GM19468 (cell line): Measurements from ENCODE around the gene PLPP4.

Experiments
- ATAC-seq: cut with Tn5 transposase; IDR thresholded peaks from one replicate; pipeline ENCODE4 v1.9.1; 2021; ENCODE audit warnings: mild to moderate bottlenecking, moderate library complexity, moderate number of reproducible peaks; ENCODE audit not compliant: unreplicated experiment; ENCODE audit errors: extremely low read depth

Gene PLPP4

DNA sequence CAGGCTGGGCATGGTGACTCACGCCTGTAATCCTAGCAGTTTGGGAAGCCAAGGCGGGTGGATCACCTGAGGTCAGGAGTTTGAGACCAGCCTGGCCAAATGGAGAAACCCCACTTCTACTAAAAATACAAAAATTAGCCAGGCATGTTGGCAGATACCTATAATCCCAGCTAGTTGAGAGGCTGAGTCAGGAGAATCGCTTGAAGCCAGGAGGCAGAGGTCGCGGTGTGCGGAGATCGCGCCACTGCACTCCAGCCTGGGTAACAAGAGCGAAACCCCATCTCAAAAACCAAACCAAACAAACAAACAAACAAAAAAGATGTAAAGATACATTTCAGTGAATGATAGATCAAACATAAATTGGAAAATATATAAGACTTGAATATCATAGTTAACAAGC, 105.9 kb downstream of the PLPP4 start:
- no peak for ATAC-seq

DNA sequence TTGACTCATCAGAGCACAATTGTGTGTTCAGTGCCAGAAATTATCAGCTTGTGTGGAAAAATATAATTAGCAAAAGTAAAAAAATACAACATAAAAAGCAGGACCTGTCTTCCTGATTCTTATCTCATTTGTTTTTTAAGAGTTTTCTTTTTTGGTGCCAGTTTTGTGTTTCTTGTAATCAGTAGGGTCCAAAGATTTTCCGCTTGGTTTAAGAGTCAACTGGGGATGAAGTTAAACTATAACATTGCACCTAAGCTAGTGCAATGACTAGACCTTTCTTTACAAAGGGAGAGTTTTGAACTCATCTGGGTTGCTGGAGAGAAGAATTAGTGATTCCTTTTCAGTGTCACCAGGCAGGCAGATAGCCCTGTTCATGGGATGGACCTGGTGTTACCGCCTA, 113.4 kb downstream of the PLPP4 start:
- ATAC-seq: no peak

DNA sequence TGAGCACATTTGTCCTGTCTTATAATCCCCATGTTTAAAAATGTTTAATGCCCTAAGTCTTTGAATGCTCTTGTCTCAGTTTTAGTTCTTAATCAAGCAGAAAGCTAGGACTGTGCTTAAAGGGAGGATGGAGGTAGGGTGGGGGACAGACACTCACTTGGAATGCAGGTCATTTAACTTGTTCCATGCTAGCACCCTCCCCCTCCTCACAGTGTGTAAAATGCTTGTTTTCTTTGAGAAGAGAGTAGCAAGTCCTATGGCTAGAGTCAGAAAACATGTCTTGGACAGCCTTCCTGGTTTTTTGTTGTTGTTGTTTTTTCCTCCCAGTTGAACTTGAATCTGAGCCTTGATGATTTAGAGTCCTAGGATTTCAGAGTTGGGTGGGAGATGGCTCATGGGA, 114.2 kb downstream of the PLPP4 start:
- no peak for ATAC-seq

DNA sequence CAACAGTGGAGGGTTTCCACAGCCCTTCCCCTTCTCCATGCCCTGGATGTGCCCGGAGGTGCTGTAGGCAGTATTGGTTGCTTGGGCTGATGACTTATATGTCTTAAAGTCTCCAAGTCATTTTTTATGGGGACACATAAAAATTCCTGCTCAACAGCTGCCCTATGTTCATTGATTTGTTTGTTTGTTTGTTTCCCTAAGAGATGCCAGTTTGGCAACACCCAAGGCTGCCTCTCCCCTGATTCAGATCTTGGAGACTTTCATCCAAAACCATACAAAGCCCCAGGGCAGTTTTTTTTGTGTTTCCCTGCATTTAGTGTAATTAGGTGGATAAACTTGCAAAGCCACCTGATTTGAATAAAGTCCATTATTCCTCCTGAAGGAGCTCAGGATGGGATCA, 115.3 kb downstream of the PLPP4 start:
- no peak for ATAC-seq

DNA sequence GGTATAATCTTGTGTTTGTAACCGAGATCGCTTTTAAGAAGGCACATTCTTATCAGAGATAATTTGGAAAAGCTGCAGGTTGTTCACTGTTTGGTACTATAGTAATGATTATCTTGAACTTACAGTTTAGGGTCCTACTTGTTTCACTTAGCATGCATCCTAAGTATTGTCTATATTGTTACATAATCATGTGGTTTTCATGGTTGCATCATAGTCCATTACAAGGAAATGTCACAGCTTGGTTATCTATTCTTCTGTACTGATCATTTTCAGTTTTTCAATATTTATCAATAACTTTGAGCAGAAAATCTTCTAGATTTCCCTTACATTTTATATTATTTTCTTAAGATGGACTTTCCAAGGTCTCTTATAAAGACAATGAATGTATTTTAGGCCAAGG, 116.3 kb downstream of the PLPP4 start:
- no peak for ATAC-seq

DNA sequence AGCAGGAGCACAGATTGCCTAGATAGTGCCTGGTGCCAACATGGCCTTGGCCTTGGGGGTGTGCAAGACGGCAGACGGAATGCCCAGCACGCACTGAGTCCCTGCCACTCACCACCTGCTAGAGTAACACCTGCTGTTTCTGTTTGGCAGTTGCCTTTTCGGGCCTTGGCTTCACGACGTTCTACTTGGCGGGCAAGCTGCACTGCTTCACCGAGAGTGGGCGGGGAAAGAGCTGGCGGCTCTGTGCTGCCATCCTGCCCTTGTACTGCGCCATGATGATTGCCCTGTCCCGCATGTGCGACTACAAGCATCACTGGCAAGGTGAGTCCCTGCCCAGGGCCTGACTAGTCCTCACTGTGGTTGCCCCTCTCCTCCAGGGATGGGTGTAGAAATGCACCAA, 118.0 kb downstream of the PLPP4 start:
- no peak for ATAC-seq

DNA sequence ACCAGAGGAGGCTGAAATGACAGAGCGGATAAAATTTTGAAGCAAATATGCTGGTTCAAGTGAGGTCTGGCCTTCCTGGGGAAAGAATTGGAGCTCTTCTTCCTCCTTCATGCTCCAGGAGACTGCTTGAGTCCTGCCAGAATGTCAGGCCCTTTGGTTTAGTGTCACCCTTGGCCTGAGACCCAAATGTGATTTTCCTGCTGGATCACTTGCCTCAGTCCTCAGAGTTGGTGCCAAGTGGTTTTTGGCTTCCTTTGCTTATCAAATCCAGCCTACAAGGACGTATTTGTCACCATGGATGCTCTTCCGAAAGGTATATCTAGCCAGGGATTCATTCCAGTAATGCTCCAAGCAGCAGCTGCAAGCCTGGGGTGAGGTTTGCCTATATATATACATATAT, 118.4 kb downstream of the PLPP4 start:
- no peak for ATAC-seq

DNA sequence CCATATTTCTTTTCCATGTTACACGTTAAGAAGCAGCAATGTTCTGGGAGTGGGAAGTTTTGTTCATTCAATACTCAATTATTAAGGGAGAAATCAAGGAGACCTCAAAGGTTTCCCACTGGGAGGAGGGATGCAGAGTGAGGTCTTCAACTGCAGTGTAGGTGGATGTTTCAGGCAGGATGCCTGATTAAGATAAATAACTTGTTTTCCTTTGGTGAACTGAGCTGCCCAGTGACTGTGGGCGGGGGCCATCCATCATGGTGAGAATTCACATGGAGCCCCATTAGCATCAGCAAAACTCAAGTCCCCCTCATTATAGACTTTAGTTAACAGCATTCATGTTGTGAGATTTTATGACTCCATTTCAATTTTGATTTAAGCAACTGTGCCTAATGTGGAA, 121.1 kb downstream of the PLPP4 start:
- ATAC-seq: no peak

DNA sequence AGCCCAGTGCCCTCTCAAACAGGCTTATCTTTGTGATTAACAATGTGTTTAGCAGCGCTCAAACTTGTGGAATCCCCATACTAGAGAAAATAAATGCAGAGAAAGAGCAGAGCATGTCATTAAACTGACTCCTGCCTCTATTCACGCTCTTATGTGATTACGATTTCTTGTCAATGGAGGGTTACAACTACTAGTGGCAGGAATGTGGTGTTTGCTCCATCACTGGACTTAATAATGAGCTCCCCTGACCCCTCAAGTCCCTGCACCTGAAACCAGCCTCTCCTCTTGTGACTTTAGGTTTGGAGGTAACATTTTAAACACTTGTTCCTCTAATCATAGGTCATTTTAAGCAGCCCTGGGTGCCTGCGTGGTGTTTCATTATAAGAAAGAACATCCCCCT, 121.9 kb downstream of the PLPP4 start:
- no peak for ATAC-seq

DNA sequence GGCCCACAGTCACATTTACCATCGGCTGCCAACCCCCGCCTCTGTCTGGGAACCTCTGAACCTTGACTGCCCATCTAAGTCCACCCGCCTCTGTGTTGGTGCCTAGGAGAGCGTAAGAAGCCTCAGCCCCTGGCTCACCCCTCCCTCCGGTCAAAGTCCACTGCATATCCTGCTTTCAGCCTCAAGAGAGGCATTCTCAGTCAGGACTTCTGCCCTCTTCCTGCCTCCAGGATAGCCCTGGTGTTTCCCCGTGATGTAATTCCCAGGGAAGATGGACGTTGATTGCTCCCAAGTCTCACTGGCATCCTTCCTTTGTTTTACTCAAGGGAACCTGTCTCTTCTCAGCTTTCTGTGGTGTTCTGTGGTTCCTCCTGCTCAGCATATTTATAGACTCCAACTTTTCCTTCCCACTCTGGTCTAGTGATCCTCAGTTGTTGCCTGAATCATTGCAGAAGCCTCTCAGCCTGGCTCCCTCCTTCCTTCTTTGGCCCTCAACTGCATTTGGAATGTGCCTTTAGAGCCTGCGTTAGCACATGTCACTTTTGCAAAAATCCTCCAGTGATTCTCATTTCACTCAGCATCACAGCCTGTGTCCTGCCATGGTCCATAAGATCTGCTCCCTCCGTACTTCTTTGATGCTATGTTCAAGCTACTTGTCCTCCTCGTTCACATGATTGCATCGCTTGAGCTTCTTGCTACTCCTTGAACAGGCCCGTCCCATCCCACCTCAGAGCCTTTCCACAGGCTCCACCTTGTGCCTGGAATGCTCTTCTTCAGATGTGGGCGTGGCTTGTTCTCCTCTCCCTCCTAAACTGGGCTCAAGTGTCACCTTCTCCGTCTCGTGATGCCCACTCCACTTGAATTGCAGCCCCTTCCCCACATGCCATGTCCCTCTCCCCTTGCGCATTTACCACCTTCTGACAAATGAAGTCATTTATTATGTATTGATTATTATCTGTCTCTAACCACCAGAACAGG, 124.2 kb downstream of the PLPP4 start:
- no peak for ATAC-seq

DNA sequence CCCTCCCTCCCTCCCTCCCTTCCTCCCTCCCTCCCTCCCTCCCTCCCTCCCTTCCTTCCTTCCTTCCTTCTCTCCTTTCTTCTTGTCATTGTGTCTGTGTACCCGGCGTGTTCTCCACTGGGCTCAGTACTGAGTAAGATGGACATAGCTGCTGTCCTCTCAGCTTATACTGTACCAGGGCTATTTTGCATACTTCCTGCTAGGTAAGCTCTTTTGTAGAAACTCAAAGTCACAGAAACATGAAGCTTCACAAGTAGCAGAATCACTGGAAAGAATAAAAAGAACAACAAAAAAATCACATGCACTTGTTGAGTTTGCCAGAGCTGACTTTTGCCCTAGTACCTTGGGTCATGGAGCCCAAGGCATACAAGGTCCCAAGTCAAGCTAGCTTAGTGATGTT, 125.7 kb downstream of the PLPP4 start:
- ATAC-seq: no peak

DNA sequence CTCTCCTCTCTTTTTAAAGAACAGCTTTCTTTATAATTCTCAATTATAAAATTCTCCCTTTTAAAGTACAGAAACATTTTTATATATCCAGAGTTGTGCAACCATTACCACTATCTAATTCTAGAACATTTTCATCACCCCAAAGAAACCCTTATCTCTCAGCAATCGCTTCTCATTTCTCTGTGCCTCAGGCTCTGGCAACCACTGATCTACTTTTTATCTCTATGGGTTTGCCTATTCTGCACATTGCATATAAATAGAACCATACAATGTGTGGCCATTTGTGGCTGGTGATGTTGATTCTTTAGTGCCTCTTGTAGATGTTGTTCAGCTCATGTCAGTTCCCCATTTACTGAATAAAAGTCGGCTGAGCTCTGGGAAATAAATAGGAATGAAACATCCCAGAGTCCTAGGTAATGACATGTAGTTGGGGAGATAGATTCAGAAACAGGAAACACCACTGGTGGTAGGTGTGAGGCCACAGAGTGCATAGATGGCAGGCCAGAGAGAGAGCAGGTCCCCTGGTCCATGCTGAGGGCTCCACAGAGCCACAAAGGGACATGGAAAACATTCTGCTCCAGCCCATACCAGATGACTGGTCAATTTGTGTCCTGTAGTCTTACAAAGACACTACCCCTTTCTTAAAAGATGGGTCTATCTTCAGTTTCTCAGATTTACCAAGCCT, 126.5 kb downstream of the PLPP4 start:
- ATAC-seq: no peak

DNA sequence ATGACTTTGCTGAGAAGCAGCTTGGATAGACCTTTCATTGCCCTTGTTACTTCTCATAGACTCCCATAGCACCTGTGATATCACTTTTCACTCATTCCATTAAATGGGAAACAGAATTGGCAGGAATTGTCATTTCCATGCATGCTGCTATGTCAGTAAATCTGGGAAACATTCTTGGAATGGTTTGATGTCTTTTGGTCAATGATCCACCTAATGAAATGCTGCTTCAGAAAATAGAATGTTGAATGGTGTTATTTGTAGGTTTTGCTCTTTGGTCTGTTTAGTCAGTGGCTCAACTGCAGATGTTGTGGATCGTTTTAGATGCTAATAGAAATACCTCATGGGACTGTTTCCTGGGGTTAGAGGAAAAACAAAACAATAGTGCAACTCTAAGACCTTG, 127.8 kb downstream of the PLPP4 start:
- ATAC-seq: no peak

DNA sequence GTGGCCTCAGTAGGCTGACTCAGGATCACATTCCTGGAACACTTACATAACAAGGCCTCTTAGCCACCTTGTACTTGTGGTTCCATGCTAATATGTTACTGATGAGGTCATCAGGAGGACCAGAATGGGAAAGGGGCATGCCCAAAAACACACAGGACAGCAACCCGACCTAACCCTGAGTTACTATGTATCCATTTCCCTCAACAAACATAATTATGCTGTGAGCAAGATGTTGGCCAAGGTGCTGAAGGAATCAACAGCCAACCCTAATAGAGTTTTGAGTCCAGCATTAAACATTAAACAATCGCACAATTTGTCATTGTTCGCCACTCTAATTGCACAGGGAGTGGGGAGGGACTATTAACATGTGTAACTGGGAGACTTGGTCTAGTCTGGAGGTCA, 129.4 kb downstream of the PLPP4 start:
- ATAC-seq: no peak

DNA sequence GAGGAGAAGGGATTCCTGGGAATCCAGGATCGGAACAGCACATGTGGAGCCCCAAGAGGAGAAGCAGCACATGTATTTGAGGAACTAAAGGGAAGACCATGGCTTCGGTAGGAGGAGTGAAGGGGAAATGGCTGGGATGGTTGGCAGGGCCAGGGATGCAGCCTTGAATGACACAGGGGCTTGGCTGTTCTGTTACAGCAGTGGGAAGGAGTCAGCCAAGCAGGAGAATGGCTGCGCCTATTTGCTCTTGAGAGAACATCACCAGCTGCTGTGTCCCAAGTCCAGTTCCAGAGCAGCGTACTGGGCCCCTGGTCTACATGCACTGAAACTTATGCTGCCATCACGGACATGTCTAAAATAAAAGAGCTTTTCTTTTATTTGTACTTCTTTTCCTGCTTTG, 130.0 kb downstream of the PLPP4 start:
- ATAC-seq: no peak

DNA sequence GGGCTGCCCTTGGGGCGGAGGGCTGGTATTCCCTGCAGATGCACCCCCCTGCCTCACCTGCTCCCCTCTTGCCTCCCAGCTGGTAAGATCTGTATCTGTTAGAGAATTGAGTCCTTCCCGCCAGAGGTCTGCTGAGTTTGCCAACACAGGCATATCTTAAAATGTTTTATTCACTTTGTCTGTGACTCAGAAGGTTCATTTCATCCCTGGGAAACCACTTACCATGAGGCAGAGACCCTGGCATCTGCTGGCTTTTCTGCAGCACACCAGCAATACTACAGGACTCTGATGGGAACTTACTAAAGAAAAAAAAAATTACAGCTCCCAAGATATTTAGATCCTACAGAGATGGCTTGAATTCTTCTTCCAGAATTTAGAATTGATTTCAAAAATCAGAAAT, 131.3 kb downstream of the PLPP4 start:
- ATAC-seq: no peak

DNA sequence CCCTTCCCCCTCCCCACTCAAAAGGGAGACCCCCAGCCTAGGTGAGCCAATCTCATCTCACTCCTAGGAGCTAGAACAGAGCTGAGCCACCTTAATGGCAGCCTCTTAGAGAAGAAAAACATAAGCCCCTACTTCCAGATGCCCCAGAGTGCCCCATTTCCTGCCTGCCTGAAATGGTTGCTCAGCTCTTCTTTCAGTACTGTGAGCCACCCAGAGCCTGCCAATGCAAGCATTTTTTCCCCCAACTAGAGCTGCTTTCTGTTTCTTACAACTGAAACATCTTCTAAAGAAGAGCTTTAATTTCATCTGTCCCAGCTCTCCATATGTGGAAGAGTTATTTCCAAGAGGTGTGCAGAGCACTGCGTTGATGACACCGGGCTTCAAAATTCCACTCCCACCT, 136.7 kb downstream of the PLPP4 start:
- ATAC-seq: no peak

DNA sequence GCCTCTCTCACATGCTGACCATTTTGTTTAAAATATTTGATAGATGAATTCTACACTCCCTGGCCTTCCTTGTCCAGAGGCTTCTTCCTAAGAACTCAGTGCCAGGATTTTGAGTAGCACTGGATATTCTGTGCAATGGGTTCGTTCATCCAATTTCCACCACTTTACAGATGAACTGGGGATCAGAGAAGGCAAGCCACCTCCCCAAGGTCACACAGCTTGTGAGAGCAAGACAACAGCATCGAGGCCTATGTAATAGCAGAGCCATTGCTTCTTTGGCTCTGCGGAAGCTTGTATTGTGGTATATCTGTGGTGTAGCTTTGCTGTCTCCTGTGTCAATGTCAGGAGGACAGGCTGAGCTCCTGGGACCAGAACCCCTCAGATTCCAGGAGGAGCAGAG, 140.9 kb downstream of the PLPP4 start:
- no peak for ATAC-seq

DNA sequence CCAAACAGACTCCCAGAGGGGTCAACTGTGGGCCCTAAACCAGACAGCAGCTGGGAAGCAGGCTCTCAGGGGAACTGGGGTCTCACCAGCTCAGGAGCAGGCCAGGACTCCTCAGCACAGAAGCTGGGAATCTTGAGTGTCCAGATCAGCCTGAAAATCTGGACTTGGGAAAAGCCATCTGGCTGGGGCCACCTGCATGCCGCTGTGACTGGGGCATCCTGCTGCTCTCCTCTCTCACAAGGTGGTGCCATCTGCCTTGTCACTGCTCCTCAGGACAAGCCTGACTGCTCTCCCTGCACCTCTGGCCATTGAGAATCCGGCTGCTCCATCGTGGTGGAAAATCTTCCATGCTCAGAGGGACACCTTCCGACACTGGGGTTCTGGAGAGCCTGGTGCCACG, 141.4 kb downstream of the PLPP4 start:
- ATAC-seq: no peak

DNA sequence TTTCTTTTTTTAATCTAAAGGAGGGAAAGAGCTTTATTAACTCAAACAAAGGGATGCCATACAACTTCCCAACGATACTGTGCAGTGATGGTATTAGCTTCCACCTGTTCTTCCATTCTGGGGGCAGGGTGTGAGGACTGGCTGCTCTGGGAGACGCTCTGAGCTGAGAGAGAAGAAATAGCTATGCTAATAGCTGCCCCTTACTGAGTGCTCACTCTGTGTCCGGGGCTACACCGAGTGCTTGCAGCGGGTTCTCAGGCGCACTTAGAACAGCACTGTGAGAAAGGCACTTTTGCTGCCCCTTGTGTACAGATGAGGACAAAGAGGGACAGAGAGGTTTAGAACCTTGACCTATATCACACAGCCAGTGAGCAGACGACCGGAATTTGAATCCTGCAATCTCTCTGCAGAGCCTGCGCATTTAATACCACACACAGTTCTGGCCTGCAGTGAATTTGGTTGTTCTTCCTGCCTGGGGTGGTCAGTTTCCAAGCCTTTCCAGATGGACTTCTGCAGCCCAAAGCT, 142.2 kb downstream of the PLPP4 start:
- no peak for ATAC-seq

DNA sequence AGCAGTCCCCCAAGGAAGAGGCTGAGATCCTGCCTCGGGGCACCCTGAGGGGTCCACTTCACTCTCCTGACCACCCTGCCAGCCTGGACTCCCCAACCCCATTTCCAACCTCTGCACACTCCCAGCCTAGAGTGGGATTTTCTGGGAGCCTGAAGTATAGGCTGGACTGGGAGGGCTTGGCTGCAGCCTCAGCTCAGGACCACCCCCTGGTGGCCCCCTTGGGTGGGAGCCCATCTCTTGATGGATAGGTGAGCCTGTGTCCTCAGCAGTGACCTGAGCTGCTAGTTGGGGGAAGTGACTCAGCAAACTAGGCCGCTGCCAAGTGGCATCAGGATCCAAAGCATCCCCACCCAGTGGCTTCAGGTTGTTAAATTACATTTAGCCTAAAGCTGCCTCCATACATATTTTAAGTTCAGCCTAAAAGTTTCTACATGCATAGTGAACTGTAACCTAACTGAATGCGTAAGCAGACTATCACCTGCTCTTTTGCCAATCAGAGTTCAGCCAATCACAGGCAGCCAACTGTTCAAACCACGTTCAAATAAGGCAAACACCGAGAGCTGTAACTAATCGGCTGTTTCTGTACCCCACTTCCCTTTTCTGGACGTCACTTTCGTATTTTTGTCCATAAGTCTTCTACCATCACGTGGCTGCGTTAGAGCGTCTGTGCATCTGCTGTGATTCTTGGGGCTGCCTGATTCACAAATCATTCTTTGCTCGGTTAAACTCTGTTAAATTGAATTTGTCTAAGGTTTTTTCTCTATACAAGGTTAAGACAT, 144.0 kb downstream of the PLPP4 start:
- no peak for ATAC-seq
